Liver (tissue), 9 donors: Measurements from ENCODE around the gene CCDC102B. TPM values are rescaled to one million over a fixed set of nuclear protein-coding genes. Genes with fewer than 3 reads are reported as not detected.

ENCODE experiments used
- DNase-seq: peaks from one replicate; pipeline ENCODE4 v3.0.0-alpha.2; 2017; ENCODE audit warnings: low spot score
- H3K27ac ChIP-seq, 2 donors: one replicate each; pipeline ENCODE4 v1.7.0; 2013; ENCODE audit warnings: inconsistent platforms in 2 of 2, low read length in 2 of 2, control low read depth in 1 of 2, low read depth in 1 of 2, mild to moderate bottlenecking in 1 of 2
- H3K27me3 ChIP-seq, 4 donors: one replicate each; pipeline versions ENCODE4 v1.6.1 to v1.7.0; 2013; ENCODE audit warnings: low read length in 3 of 4, inconsistent platforms in 1 of 4, mild to moderate bottlenecking in 1 of 4, moderate library complexity in 1 of 4; ENCODE audit not compliant: control insufficient read depth in 4 of 4, insufficient read depth in 4 of 4
- H3K36me3 ChIP-seq, 4 donors: one replicate each; pipeline versions ENCODE4 v1.6.1 to v1.7.0; 2013; ENCODE audit warnings: low read length in 3 of 4, mild to moderate bottlenecking in 3 of 4, low read depth in 1 of 4, moderate library complexity in 1 of 4; ENCODE audit not compliant: control insufficient read depth in 4 of 4, insufficient read depth in 3 of 4
- H3K4me1 ChIP-seq, 4 donors: one replicate each; pipeline versions ENCODE4 v1.6.1 to v1.7.0; 2013; ENCODE audit warnings: low read length in 3 of 4, mild to moderate bottlenecking in 3 of 4, moderate library complexity in 1 of 4; ENCODE audit not compliant: control insufficient read depth in 4 of 4, insufficient read depth in 4 of 4
- H3K4me3 ChIP-seq, 3 donors: one replicate each; pipeline versions ENCODE4 v1.6.1 to v1.7.0; 2013; ENCODE audit warnings: low read length in 3 of 3, control low read depth in 1 of 3, low read depth in 1 of 3, mild to moderate bottlenecking in 1 of 3
- H3K9ac ChIP-seq, 2 donors: one replicate each; pipeline ENCODE4 v1.7.0; 2013; ENCODE audit warnings: low read length in 2 of 2, mild to moderate bottlenecking in 2 of 2, moderate library complexity in 2 of 2, control low read depth in 1 of 2, low read depth in 1 of 2
- H3K9me3 ChIP-seq, 4 donors: one replicate each; pipeline versions ENCODE4 v1.6.1 to v1.7.0; 2013; ENCODE audit warnings: low read length in 3 of 4; ENCODE audit not compliant: control insufficient read depth in 4 of 4
- ATF3 ChIP-seq: IDR thresholded peaks from 2 replicates; pipeline ENCODE4 v1.6.1; 2016; ENCODE audit warnings: antibody characterized with exemption
- CTCF ChIP-seq: fragments of 150-350 bp; IDR thresholded peaks from 2 replicates; pipeline ENCODE4 v1.5.1; 2017; ENCODE audit warnings: improper control_type of control experiment, low read depth, low read length; ENCODE audit not compliant: missing input control
- FOXA1 ChIP-seq: IDR thresholded peaks from 2 replicates; pipeline ENCODE4 v1.6.1; 2016; ENCODE audit warnings: antibody characterized with exemption
- FOXA2 ChIP-seq: IDR thresholded peaks from 2 replicates; pipeline ENCODE4 v1.6.1; 2016; ENCODE audit warnings: antibody characterized with exemption
- GABPA ChIP-seq, 2 donors: IDR thresholded peaks in 1 of 2; conservative IDR thresholded peaks in 1 of 2; 2 replicates each; pipeline ENCODE4 v1.6.1; 2016; ENCODE audit warnings: antibody characterized with exemption in 2 of 2, mild to moderate bottlenecking in 1 of 2, moderate library complexity in 1 of 2
- HNF4A ChIP-seq, 2 donors: conservative IDR thresholded peaks; 2 replicates each; pipeline ENCODE4 v1.6.1; 2016; ENCODE audit warnings: antibody characterized with exemption in 2 of 2, mild to moderate bottlenecking in 2 of 2
- JUND ChIP-seq, 2 donors: IDR thresholded peaks; 2 replicates each; pipeline ENCODE4 v1.6.1; 2016; ENCODE audit warnings: antibody characterized with exemption in 2 of 2
- NR2F2 ChIP-seq: IDR thresholded peaks from 2 replicates; pipeline ENCODE4 v1.6.1; 2016; ENCODE audit warnings: antibody characterized with exemption
- RAD21 ChIP-seq, 2 donors: IDR thresholded peaks; 2 replicates each; pipeline ENCODE4 v1.6.1; 2016; ENCODE audit warnings: antibody characterized with exemption in 2 of 2, mild to moderate bottlenecking in 2 of 2
- REST ChIP-seq: IDR thresholded peaks from 2 replicates; pipeline ENCODE4 v1.6.1; 2016; ENCODE audit warnings: antibody characterized with exemption, mild to moderate bottlenecking
- SP1 ChIP-seq: IDR thresholded peaks from 2 replicates; pipeline ENCODE4 v1.6.1; 2018; ENCODE audit warnings: antibody characterized with exemption, mild to moderate bottlenecking
- YY1 ChIP-seq: IDR thresholded peaks from 2 replicates; pipeline ENCODE4 v1.6.1; 2016; ENCODE audit warnings: antibody characterized with exemption, mild to moderate bottlenecking
- WGBS: extraction: QIAGEN DNeasy Blood & Tissue Kit; methylation state at CpG from one replicate; pipeline ENCODE4 v1.1.7; 2013; 5-methylcytosine and 5-hydroxymethylcytosine counted together
- polyA plus RNA-seq, 2 donors: library from polyadenylated mRNA; stranded (reverse) in 1 of 2; unstranded in 1 of 2; fragments of 200-250 nt in 1 of 2; fragments of >200 nt in 1 of 2; fragmentation: Nextera tagmentation in 1 of 2; extraction: Ambion mirVana in 1 of 2; gene quantifications; one replicate each; pipeline versions ENCODE4 v1.2.1 to v1.2.3, GENCODE V29; 2013 to 2015
- total RNA-seq, 2 donors: library from RNA; depleted of rRNA; stranded (reverse); fragments of >200 nt; gene quantifications; one replicate each; pipeline ENCODE4 v1.2.3, GENCODE V29; 2014
- donor health status: healthy.
- donor health status: healthy.
- donor health status: healthy.
- donor health status: healthy.
- donor health status: healthy.

The CCDC102B gene
- total and polyA plus RNA-seq, 4 donors, result 0.54 to 4.5 (median 1.4) TPM

GRCh38 chr18:68839701-68840100, 41.8 kb downstream of the CCDC102B start (continued):
- TF ChIP-seq REST (no peak), NR2F2 (no peak), GABPA (IDR thresholded peaks at IDR 0.05 in 1 of 2, conservative IDR thresholded peaks at IDR 0.05 in 1 of 2) (no peak), YY1 (no peak)

GRCh38 chr18:68840554-68841263, 42.8 kb downstream of the CCDC102B start:
- Histone ChIP-seq H3K36me3 (no peaks in the 10 kb centered on the region), H3K27ac (no peak overlapping the region), H3K27me3 (no peaks in the 10 kb centered on the region), H3K4me3 (no peak overlapping the region), H3K9ac (no peak overlapping the region), H3K9me3 (no peaks in the 10 kb centered on the region), H3K4me1 (no peaks in the 10 kb centered on the region)
- TF ChIP-seq GABPA (IDR thresholded peaks at IDR 0.05 in 1 of 2, conservative IDR thresholded peaks at IDR 0.05 in 1 of 2) (no peak), JUND (IDR thresholded peaks at IDR 0.05) (peak; percentile 39 to 74)
- no peak for DNase-seq
- 78% methylated on average over 7 of the region's 7 CpGs for WGBS

- no peak for TF ChIP-seq HNF4A (conservative IDR thresholded peaks at IDR 0.05)
- no peak for TF ChIP-seq FOXA2
- no peak for TF ChIP-seq YY1
- TF ChIP-seq CTCF, result no peak
- TF ChIP-seq GABPA (IDR thresholded peaks at IDR 0.05 in 1 of 2, conservative IDR thresholded peaks at IDR 0.05 in 1 of 2), result no peak
- TF ChIP-seq FOXA1, result no peak
- TF ChIP-seq ATF3, result no peak
- no peak for TF ChIP-seq RAD21 (IDR thresholded peaks at IDR 0.05)
- TF ChIP-seq SP1, result no peak
- Histone ChIP-seq H3K27ac (no peak overlapping the region), H3K4me3 (no peak overlapping the region), H3K4me1 (no peaks in the 10 kb centered on the region), H3K9me3 (no peaks in the 10 kb centered on the region), H3K9ac (no peak overlapping the region), H3K36me3 (no peaks in the 10 kb centered on the region), H3K27me3 (no peaks in the 10 kb centered on the region)
- no peak for DNase-seq
Observed at GRCh38 chr18:68841301-68841700, 43.4 kb downstream of the CCDC102B start.
